ENCODE results near the gene CHRNB2.
A peak's percentile ranks its signal among the peaks of the same experiment; 100 is the strongest.

CHRNB2 gene

GRCh38 chr1:154598871-154599635 lies 31.5 kb downstream of the CHRNB2 start:
- Histone ChIP-seq H3K4me2 (ENCODE audit: low read length, poor library complexity, severe bottlenecking) (no peak overlapping the region), H3K4ac (ENCODE audit: low read depth in 1 of 2, low read length in 2 of 2) (no peak overlapping the region), H3K14ac (ENCODE audit: low read length in 2 of 2) (no peak overlapping the region), H4K91ac (ENCODE audit: low read length) (no peak overlapping the region), H2BK12ac (ENCODE audit: low read length in 2 of 2) (no peak overlapping the region), H3K4me1 (ENCODE audit: control insufficient read depth, insufficient read depth, low read depth, low read length) (peaks cover 6% of the 10 kb centered on the region), H3K9ac (ENCODE audit: low read length) (no peak overlapping the region), H2BK120ac (ENCODE audit: low read depth, low read length) (no peak overlapping the region), H3K27ac (ENCODE audit: low read length, poor library complexity, severe bottlenecking) (no peak overlapping the region), H3K9me3 (ENCODE audit: control insufficient read depth, low read length) (no peaks in the 10 kb centered on the region), H3K4me3 (ENCODE audit: insufficient read depth in 1 of 2, low read depth in 1 of 2, low read length in 2 of 2) (peak overlapping the region in 1 of 2 experiments; percentile 14), H2AK5ac (ENCODE audit: low read length, severe bottlenecking) (no peak overlapping the region), H3K23ac (ENCODE audit: low read length in 2 of 2) (no peak overlapping the region), H3K79me1 (replicated peaks; ENCODE audit: low read length, poor library complexity, severe bottlenecking) (peaks cover 34% of the 10 kb centered on the region), H2AFZ (ENCODE audit: low read depth, low read length) (no peak overlapping the region), H3K18ac (ENCODE audit: low read depth in 1 of 2, low read length in 2 of 2) (no peak overlapping the region), H2BK15ac (ENCODE audit: low read depth, poor library complexity, severe bottlenecking) (no peak overlapping the region), H2BK5ac (ENCODE audit: low read depth, low read length, poor library complexity, severe bottlenecking) (no peak overlapping the region), H3K36me3 (ENCODE audit: control insufficient read depth in 1 of 2, insufficient read depth in 2 of 2, low read depth in 1 of 2, low read length in 2 of 2) (peaks cover 58 to 91% of the 10 kb centered on the region in 2 experiments), H3K27me3 (ENCODE audit: control insufficient read depth in 1 of 2, insufficient read depth in 1 of 2, low read length in 2 of 2) (no peaks in the 10 kb centered on the region), H4K8ac (ENCODE audit: low read length) (no peak overlapping the region)
- DNase-seq: peak; percentile 14
- 72% methylated on average over 3 of the region's 3 CpGs for WGBS

DNA sequence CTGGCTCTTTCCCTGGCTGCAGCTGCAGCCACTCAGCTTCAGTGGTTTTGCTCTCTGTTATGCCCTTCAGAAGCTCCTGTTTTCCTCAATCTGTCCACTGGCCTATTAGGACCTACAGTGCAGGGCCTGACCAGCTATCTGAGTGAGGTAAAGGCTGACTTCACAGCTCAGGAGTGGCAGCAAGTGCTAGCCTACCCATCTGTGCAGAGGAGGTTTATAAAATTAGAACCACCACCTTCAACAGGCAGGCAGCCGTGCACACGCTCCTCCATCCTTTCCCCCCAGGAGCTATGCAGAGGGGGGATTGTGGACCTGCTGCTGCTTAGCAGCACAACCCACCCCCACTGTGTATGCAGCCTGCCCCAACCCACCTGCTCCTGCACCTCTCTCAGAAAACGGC lies 32.1 kb downstream of the CHRNB2 start:
- peak; percentile 33 for DNase-seq
- Histone ChIP-seq H4K91ac (ENCODE audit: low read length) (no peak overlapping the region), H3K18ac (ENCODE audit: low read depth in 1 of 2, low read length in 2 of 2) (no peak overlapping the region), H2BK120ac (ENCODE audit: low read depth, low read length) (no peak overlapping the region), H3K4me2 (ENCODE audit: low read length, poor library complexity, severe bottlenecking) (no peak overlapping the region), H3K79me1 (replicated peaks; ENCODE audit: low read length, poor library complexity, severe bottlenecking) (peaks cover 31% of the 10 kb centered on the region), H3K36me3 (ENCODE audit: control insufficient read depth in 1 of 2, insufficient read depth in 2 of 2, low read depth in 1 of 2, low read length in 2 of 2) (peaks cover 58 to 85% of the 10 kb centered on the region in 2 experiments), H3K23ac (ENCODE audit: low read length in 2 of 2) (no peak overlapping the region), H2AK5ac (ENCODE audit: low read length, severe bottlenecking) (no peak overlapping the region), H3K4me1 (ENCODE audit: control insufficient read depth, insufficient read depth, low read depth, low read length) (peaks cover 6% of the 10 kb centered on the region), H3K4me3 (ENCODE audit: insufficient read depth in 1 of 2, low read depth in 1 of 2, low read length in 2 of 2) (peak overlapping the region in 1 of 2 experiments; percentile 14), H4K8ac (ENCODE audit: low read length) (no peak overlapping the region), H3K14ac (ENCODE audit: low read length in 2 of 2) (peak overlapping the region in 1 of 2 experiments; percentile 36), H3K27me3 (ENCODE audit: control insufficient read depth in 1 of 2, insufficient read depth in 1 of 2, low read length in 2 of 2) (no peaks in the 10 kb centered on the region), H2BK12ac (ENCODE audit: low read length in 2 of 2) (no peak overlapping the region), H3K4ac (ENCODE audit: low read depth in 1 of 2, low read length in 2 of 2) (no peak overlapping the region), H3K27ac (ENCODE audit: low read length, poor library complexity, severe bottlenecking) (peak overlapping the region; percentile 28), H2BK15ac (ENCODE audit: low read depth, poor library complexity, severe bottlenecking) (no peak overlapping the region), H2AFZ (ENCODE audit: low read depth, low read length) (no peak overlapping the region), H2BK5ac (ENCODE audit: low read depth, low read length, poor library complexity, severe bottlenecking) (no peak overlapping the region), H3K9ac (ENCODE audit: low read length) (no peak overlapping the region), H3K9me3 (ENCODE audit: control insufficient read depth, low read length) (no peaks in the 10 kb centered on the region)
- WGBS: 81% methylated on average over 2 of the region's 3 CpGs

DNA sequence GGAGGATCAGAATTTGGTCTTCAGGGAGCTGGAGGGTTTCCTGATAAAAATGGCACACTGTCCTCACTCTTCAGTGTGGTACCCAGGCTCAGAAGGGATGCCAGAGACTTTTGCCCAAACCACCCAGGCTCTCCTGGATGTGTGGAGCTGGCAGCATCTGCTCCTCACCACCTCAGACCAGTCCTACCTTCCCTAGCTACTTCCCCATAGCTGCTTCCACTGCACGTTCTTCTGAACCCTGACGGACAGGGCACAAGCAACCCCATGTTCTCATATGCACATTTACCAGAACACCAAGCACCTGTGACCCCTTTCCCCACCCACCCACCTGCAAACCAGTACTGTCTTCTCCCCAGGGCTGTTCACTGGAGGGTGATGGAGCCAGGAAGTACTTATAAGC lies 35.7 kb downstream of the CHRNB2 start:
- WGBS: 100% methylated on average over 2 of the region's 2 CpGs
- H3K27ac ChIP-seq (ENCODE audit: low read length, poor library complexity, severe bottlenecking): no peak overlapping the region

DNA sequence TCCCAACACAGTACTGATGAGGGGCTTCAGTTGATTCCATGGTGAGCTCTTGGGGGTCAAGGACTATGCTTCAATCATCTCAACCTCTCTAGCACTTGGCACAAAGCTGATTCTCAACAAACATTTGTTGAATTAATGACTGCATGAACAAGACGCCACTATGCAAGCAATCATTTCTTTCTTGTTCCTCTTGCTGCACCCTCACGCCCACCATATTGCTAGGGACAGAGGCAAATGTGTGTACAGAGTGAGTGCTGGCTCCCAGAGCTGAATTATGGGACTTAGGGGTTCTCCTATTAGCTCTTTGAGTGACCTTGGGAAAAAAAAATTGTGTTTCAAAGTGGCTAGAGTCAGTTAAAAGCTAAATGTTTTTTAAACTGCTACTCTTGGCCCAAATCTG lies 38.0 kb downstream of the CHRNB2 start:
- Histone ChIP-seq H3K27ac (ENCODE audit: low read length, poor library complexity, severe bottlenecking) (no peak overlapping the region), H2BK5ac (ENCODE audit: low read depth, low read length, poor library complexity, severe bottlenecking) (no peak overlapping the region), H3K9ac (ENCODE audit: low read length) (no peak overlapping the region), H3K4me1 (ENCODE audit: control insufficient read depth, insufficient read depth, low read depth, low read length) (peaks cover 3% of the 10 kb centered on the region), H2AFZ (ENCODE audit: low read depth, low read length) (no peak overlapping the region), H3K9me3 (ENCODE audit: control insufficient read depth, low read length) (no peaks in the 10 kb centered on the region), H3K14ac (ENCODE audit: low read length in 2 of 2) (no peak overlapping the region), H2AK5ac (ENCODE audit: low read length, severe bottlenecking) (no peak overlapping the region), H2BK12ac (ENCODE audit: low read length in 2 of 2) (no peak overlapping the region), H3K4ac (ENCODE audit: low read depth in 1 of 2, low read length in 2 of 2) (no peak overlapping the region), H3K79me1 (replicated peaks; ENCODE audit: low read length, poor library complexity, severe bottlenecking) (peaks cover 10% of the 10 kb centered on the region), H3K4me2 (ENCODE audit: low read length, poor library complexity, severe bottlenecking) (no peak overlapping the region), H3K36me3 (ENCODE audit: control insufficient read depth in 1 of 2, insufficient read depth in 2 of 2, low read depth in 1 of 2, low read length in 2 of 2) (peaks cover 21 to 38% of the 10 kb centered on the region in 2 experiments), H2BK15ac (ENCODE audit: low read depth, poor library complexity, severe bottlenecking) (no peak overlapping the region), H2BK120ac (ENCODE audit: low read depth, low read length) (no peak overlapping the region), H3K27me3 (ENCODE audit: control insufficient read depth in 1 of 2, insufficient read depth in 1 of 2, low read length in 2 of 2) (no peaks in the 10 kb centered on the region), H4K91ac (ENCODE audit: low read length) (no peak overlapping the region), H3K18ac (ENCODE audit: low read depth in 1 of 2, low read length in 2 of 2) (no peak overlapping the region), H3K23ac (ENCODE audit: low read length in 2 of 2) (no peak overlapping the region), H4K8ac (ENCODE audit: low read length) (no peak overlapping the region), H3K4me3 (ENCODE audit: insufficient read depth in 1 of 2, low read depth in 1 of 2, low read length in 2 of 2) (no peak overlapping the region)
- DNase-seq: no peak
- WGBS: 100% methylated on average over 2 of the region's 2 CpGs

More for the DNA sequence above, 35.7 kb downstream of the CHRNB2 start:
- H2BK12ac ChIP-seq (ENCODE audit: low read length in 2 of 2): no peak overlapping the region
- H3K9ac ChIP-seq (ENCODE audit: low read length): no peak overlapping the region
- no peak overlapping the region for H3K4me2 ChIP-seq (ENCODE audit: low read length, poor library complexity, severe bottlenecking)
- H2AFZ ChIP-seq (ENCODE audit: low read depth, low read length): no peak overlapping the region
- peaks cover 6% of the 10 kb centered on the region for H3K4me1 ChIP-seq (ENCODE audit: control insufficient read depth, insufficient read depth, low read depth, low read length)
- no peak overlapping the region for H2BK15ac ChIP-seq (ENCODE audit: low read depth, poor library complexity, severe bottlenecking)
- no peak overlapping the region for H2BK5ac ChIP-seq (ENCODE audit: low read depth, low read length, poor library complexity, severe bottlenecking)
- no peak overlapping the region for H3K4ac ChIP-seq (ENCODE audit: low read depth in 1 of 2, low read length in 2 of 2)
- peaks cover 13% of the 10 kb centered on the region for H3K79me1 ChIP-seq (replicated peaks; ENCODE audit: low read length, poor library complexity, severe bottlenecking)
- H4K8ac ChIP-seq (ENCODE audit: low read length): no peak overlapping the region
- no peak overlapping the region for H3K23ac ChIP-seq (ENCODE audit: low read length in 2 of 2)
- peaks cover 29 to 54% of the 10 kb centered on the region in 2 experiments for H3K36me3 ChIP-seq (ENCODE audit: control insufficient read depth in 1 of 2, insufficient read depth in 2 of 2, low read depth in 1 of 2, low read length in 2 of 2)
- no peaks in the 10 kb centered on the region for H3K27me3 ChIP-seq (ENCODE audit: control insufficient read depth in 1 of 2, insufficient read depth in 1 of 2, low read length in 2 of 2)
- no peak overlapping the region for H2AK5ac ChIP-seq (ENCODE audit: low read length, severe bottlenecking)
- no peak overlapping the region for H2BK120ac ChIP-seq (ENCODE audit: low read depth, low read length)
- H3K4me3 ChIP-seq (ENCODE audit: insufficient read depth in 1 of 2, low read depth in 1 of 2, low read length in 2 of 2): no peak overlapping the region
- no peak overlapping the region for H4K91ac ChIP-seq (ENCODE audit: low read length)
- DNase-seq: no peak
- H3K18ac ChIP-seq (ENCODE audit: low read depth in 1 of 2, low read length in 2 of 2): no peak overlapping the region
- H3K9me3 ChIP-seq (ENCODE audit: control insufficient read depth, low read length): no peaks in the 10 kb centered on the region
- H3K14ac ChIP-seq (ENCODE audit: low read length in 2 of 2): no peak overlapping the region
